Coronary artery (tissue), 2 donors: Measurements from ENCODE around the gene USP53.

Experiments
- DNase-seq: peaks from one replicate; pipeline ENCODE4 v3.0.0-alpha.2; 2017; ENCODE audit warnings: low spot score
- H3K27ac ChIP-seq, 2 donors: fragments of 200-600 bp; sonication (generic); one replicate each; pipeline ENCODE4 v1.5.1; 2016 to 2019
- H3K4me3 ChIP-seq: fragments of 200-600 bp; sonication (generic); 2 replicates; pipeline ENCODE4 v1.5.1; 2016; ENCODE audit warnings: mild to moderate bottlenecking, moderate library complexity
- TF ChIP-seq, protein P1 (sequence below): fragments of 200-600 bp; sonication (generic); IDR thresholded peaks from one replicate; pipeline ENCODE4 v1.5.1; 2019; ENCODE audit warnings: antibody characterized with exemption

Gene USP53

DNA sequence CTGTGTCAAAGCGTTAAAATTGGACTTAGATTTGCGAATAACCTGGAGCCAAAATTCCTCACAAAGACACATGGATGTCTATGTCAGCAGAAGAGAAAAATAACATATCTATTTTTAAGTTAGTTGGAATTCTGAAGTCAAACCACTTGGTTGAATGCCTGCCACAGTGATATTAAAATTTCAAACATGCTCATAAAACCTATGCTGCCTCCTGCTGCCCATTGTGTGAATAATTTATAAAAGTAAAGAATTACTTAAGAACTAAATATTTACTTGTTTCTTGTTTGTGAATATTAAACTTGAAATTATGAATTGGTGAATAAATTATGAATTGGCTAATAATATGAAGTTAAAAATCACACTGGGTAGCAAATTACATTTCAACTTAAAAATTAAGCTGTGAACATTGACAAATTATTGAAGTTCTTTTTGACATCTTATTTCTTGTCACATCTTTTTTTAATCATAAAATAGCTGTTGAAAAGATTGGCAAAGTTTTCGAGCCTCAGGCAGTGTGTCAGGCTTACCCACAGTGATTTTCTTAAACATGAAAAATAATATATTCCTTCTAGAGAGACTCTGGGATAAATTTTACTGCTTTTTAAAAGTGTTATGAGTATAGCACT lies 74.0 kb downstream of the USP53 start:
- no peak overlapping the region for H3K4me3 ChIP-seq
- TF ChIP-seq, protein P1, sequence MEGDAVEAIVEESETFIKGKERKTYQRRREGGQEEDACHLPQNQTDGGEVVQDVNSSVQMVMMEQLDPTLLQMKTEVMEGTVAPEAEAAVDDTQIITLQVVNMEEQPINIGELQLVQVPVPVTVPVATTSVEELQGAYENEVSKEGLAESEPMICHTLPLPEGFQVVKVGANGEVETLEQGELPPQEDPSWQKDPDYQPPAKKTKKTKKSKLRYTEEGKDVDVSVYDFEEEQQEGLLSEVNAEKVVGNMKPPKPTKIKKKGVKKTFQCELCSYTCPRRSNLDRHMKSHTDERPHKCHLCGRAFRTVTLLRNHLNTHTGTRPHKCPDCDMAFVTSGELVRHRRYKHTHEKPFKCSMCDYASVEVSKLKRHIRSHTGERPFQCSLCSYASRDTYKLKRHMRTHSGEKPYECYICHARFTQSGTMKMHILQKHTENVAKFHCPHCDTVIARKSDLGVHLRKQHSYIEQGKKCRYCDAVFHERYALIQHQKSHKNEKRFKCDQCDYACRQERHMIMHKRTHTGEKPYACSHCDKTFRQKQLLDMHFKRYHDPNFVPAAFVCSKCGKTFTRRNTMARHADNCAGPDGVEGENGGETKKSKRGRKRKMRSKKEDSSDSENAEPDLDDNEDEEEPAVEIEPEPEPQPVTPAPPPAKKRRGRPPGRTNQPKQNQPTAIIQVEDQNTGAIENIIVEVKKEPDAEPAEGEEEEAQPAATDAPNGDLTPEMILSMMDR, result peak; percentile 56
- no peak overlapping the region for H3K27ac ChIP-seq
- DNase-seq, result no peak

- Histone ChIP-seq H3K4me3 (no peak overlapping the region), H3K27ac (no peak overlapping the region)
- no peak for DNase-seq
- TF ChIP-seq, protein P1, result no peak
Measured at GRCh38 chr4:119289313-119289712, 76.8 kb downstream of the USP53 start.

DNA sequence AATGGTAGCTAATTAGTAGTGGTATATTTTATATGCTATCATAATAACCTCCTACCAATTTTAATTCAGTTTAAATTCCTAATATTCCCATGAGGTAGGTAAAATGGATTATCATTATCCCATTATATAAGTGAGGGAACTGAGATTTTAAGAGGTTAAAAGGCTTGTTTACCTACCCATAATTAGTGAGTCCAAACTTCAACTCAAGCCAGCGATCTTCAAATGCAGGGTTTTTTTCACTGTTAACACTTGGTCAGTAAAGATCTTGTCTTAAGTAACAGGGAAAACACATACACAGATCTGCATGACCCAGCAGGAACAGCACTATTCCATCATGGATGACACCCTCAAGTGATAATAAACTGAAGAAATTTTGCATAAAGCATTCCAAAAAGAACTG lies 78.1 kb downstream of the USP53 start:
- no peak for DNase-seq
- TF ChIP-seq, protein P1, result no peak
- H3K27ac ChIP-seq, result no peak overlapping the region
- H3K4me3 ChIP-seq, result no peak overlapping the region

DNA sequence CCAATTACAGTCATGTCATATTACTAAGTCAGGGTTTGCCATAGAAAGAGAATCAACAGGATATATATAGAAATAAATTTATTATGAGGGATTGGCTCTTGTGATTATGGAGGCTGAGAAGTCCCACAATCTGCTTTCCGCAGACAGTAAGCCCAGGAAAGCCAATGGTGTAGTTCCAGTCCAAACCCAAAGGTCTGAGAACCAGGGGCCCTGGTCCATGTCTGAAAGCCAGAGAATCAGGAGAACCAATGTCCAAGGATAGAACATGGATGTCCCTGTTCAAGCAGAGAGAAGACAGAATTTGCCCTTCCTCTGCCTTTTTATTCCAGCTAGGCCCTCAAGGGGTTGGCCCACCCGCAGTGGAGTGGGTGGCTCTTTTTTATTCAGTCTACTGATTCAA lies 83.8 kb downstream of the USP53 start:
- Histone ChIP-seq H3K27ac (no peak overlapping the region), H3K4me3 (no peak overlapping the region)
- TF ChIP-seq, protein P1, result no peak
- no peak for DNase-seq

DNA sequence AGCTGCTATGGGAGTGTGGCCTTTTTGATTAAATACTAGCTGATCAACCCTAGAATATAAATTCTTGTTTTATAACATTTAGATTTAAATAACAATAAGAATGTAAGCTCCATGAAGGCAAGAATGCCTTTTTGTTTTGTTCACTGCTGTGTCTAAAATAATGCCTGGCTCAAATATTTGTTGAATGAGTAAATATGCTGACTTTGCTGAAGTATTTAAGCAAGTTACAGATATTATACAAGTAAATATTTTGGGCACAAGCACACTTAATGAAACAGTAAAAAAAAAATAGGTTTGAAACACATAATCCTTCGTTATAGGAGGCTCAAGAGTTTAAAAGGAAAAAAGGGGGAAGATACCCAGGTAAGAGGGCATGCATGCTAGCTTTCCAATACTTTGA lies 85.3 kb downstream of the USP53 start:
- peak overlapping the region; percentile 84 for H3K4me3 ChIP-seq
- TF ChIP-seq, protein P1, result no peak
- no peak for DNase-seq
- H3K27ac ChIP-seq, result no peak overlapping the region

GRCh38 chr4:119299260-119299671 lies 86.8 kb downstream of the USP53 start:
- no peak for DNase-seq
- peak overlapping the region; percentile 79 to 92 for H3K27ac ChIP-seq
- TF ChIP-seq, protein P1, result no peak
- peak overlapping the region; percentile 84 for H3K4me3 ChIP-seq

- TF ChIP-seq, protein P1, result no peak
- Histone ChIP-seq H3K4me3 (peak overlapping the region; percentile 84), H3K27ac (peak overlapping the region; percentile 79 to 92)
- no peak for DNase-seq
Measured at GRCh38 chr4:119299741-119300100, 87.2 kb downstream of the USP53 start.
